ENCODE data around the gene MEGF11.

DNA sequence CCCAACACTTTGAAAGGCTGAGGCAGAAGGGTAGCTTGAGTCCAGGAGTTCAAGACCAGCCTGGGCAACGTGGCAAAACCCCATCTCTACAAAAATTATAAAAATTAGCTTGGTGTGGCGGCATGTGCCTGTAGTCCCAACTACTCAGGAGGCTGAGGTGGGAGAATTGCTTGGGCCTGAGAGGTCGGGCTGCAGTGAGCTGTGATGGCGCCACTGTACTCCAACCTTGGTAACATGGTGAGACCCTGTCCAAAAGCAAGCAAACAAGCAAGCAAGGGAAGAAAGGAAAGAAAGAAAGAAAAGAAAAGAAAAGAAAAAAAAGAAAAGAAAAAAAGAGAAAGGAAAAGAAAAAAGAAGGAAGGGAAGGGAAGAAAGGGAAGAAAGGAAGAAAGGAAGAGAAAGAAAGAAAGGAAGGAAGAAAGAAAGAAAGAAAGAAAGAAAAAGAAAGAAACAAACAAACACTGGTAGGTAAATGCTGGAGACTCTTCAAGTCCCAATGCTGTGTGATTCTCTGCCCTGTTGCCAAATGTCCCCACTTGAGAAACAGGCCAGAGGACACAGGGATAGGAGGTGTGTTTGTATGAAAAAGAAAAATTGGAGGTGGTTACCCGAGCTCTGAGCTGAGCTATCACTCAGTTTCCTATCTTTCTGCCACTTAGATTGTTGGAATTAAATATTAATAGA lies 263.1 kb downstream of the MEGF11 start:
- TF ChIP-seq, protein P1, sequence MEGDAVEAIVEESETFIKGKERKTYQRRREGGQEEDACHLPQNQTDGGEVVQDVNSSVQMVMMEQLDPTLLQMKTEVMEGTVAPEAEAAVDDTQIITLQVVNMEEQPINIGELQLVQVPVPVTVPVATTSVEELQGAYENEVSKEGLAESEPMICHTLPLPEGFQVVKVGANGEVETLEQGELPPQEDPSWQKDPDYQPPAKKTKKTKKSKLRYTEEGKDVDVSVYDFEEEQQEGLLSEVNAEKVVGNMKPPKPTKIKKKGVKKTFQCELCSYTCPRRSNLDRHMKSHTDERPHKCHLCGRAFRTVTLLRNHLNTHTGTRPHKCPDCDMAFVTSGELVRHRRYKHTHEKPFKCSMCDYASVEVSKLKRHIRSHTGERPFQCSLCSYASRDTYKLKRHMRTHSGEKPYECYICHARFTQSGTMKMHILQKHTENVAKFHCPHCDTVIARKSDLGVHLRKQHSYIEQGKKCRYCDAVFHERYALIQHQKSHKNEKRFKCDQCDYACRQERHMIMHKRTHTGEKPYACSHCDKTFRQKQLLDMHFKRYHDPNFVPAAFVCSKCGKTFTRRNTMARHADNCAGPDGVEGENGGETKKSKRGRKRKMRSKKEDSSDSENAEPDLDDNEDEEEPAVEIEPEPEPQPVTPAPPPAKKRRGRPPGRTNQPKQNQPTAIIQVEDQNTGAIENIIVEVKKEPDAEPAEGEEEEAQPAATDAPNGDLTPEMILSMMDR (IDR thresholded peaks at IDR 0.05): no peak
- no peak for TF ChIP-seq POLR2A (IDR thresholded peaks at IDR 0.05)

Data from right lobe of liver (tissue), 4 donors.